ENCODE measurements around the gene OXNAD1.
A peak's percentile ranks its signal among the peaks of the same experiment; 100 is the strongest.

- peak; percentile 95 for TF ChIP-seq POLR2AphosphoS5 (IDR thresholded peaks at IDR 0.05; ENCODE audit: borderline replicate concordance, low read depth, low read length)
- TF ChIP-seq EZH2 (IDR thresholded peaks at IDR 0.05), result no peak
Observed at GRCh38 chr3:16264708-16265454, at the start of gene OXNAD1, which contains the start of gene DPH3.

All from SK-N-MC (cell line).